ENCODE data around the gene WWC2. TPM values are rescaled to one million over a fixed set of nuclear protein-coding genes. Genes with fewer than 3 reads are reported as not detected.

Gene WWC2
- total RNA-seq, 1 experiment from 2014 or later, result 126 TPM

GRCh38 chr4:183272384-183272783 is 173.3 kb downstream of the WWC2 start:
- TF ChIP-seq, protein P1, sequence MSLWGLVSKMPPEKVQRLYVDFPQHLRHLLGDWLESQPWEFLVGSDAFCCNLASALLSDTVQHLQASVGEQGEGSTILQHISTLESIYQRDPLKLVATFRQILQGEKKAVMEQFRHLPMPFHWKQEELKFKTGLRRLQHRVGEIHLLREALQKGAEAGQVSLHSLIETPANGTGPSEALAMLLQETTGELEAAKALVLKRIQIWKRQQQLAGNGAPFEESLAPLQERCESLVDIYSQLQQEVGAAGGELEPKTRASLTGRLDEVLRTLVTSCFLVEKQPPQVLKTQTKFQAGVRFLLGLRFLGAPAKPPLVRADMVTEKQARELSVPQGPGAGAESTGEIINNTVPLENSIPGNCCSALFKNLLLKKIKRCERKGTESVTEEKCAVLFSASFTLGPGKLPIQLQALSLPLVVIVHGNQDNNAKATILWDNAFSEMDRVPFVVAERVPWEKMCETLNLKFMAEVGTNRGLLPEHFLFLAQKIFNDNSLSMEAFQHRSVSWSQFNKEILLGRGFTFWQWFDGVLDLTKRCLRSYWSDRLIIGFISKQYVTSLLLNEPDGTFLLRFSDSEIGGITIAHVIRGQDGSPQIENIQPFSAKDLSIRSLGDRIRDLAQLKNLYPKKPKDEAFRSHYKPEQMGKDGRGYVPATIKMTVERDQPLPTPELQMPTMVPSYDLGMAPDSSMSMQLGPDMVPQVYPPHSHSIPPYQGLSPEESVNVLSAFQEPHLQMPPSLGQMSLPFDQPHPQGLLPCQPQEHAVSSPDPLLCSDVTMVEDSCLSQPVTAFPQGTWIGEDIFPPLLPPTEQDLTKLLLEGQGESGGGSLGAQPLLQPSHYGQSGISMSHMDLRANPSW (CRISPR knock-in tag; conservative IDR thresholded peaks at IDR 0.05; ENCODE audit: low read depth), result no peak
- TF ChIP-seq, protein P2, sequence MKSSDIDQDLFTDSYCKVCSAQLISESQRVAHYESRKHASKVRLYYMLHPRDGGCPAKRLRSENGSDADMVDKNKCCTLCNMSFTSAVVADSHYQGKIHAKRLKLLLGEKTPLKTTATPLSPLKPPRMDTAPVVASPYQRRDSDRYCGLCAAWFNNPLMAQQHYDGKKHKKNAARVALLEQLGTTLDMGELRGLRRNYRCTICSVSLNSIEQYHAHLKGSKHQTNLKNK (CRISPR knock-in tag; IDR thresholded peaks at IDR 0.05), result no peak
- TF ChIP-seq, protein P3, sequence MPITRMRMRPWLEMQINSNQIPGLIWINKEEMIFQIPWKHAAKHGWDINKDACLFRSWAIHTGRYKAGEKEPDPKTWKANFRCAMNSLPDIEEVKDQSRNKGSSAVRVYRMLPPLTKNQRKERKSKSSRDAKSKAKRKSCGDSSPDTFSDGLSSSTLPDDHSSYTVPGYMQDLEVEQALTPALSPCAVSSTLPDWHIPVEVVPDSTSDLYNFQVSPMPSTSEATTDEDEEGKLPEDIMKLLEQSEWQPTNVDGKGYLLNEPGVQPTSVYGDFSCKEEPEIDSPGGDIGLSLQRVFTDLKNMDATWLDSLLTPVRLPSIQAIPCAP (CRISPR knock-in tag; IDR thresholded peaks at IDR 0.05), result no peak
- TF ChIP-seq ZNF263 (CRISPR knock-in tag; IDR thresholded peaks at IDR 0.05; ENCODE audit: low read depth), result no peak
- TF ChIP-seq CBFB (CRISPR knock-in tag; IDR thresholded peaks at IDR 0.05; ENCODE audit: low read depth), result no peak
- TF ChIP-seq ZBTB21 (CRISPR knock-in tag; IDR thresholded peaks at IDR 0.05; ENCODE audit: borderline replicate concordance), result no peak
- TF ChIP-seq, protein P4, sequence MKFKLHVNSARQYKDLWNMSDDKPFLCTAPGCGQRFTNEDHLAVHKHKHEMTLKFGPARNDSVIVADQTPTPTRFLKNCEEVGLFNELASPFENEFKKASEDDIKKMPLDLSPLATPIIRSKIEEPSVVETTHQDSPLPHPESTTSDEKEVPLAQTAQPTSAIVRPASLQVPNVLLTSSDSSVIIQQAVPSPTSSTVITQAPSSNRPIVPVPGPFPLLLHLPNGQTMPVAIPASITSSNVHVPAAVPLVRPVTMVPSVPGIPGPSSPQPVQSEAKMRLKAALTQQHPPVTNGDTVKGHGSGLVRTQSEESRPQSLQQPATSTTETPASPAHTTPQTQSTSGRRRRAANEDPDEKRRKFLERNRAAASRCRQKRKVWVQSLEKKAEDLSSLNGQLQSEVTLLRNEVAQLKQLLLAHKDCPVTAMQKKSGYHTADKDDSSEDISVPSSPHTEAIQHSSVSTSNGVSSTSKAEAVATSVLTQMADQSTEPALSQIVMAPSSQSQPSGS (CRISPR knock-in tag; IDR thresholded peaks at IDR 0.05; ENCODE audit: borderline replicate concordance, low read depth), result no peak
- no peak for ATAC-seq
- no peak overlapping the region for H3K27ac Mint-ChIP-seq
- H3K4me3 Mint-ChIP-seq, result no peak overlapping the region
- ChIA-PET POLR2A (no interaction called here), CTCF (no interaction called here)
- peaks cover 30% of the 10 kb centered on the region for H3K9me3 Mint-ChIP-seq
- no peak for DNase-seq (ENCODE audit: low spot score)
- no peaks in the 10 kb centered on the region for H3K4me1 Mint-ChIP-seq
- H3K27me3 Mint-ChIP-seq (ENCODE audit: low read depth), result no peaks in the 10 kb centered on the region
- H3K36me3 Mint-ChIP-seq, result peaks cover 84% of the 10 kb centered on the region

DNA sequence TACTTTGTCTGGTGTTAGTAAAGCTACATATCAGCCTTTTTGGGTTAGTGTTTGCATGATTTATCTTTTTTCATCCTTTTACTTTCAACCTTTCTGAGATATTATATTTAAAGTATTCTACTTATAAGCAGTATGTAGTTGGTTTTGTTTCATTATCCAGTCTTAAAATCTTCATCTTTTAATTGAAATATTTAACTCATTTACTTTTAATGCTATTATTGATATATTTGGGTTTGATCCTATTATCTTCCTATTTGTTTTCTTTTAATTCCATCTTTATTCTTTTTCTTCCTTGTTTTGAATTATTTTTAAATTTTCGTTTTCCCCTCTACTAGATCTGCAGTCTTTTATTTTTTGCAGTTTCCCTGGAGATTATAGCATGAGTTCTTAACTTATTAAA is 177.0 kb downstream of the WWC2 start:
- H3K36me3 Mint-ChIP-seq, result peaks cover 64% of the 10 kb centered on the region
- ATAC-seq (no peak), DNase-seq (ENCODE audit: low spot score) (no peak)
- CTCF ChIA-PET, result interaction anchor here (1.2 kb wide), 1 partner anchor 14 kb away, joined by 3 read pairs; no protein-coding TSS in a partner anchor
- no peaks in the 10 kb centered on the region for H3K27me3 Mint-ChIP-seq (ENCODE audit: low read depth)
- POLR2A ChIA-PET, result no interaction called here
- H3K9me3 Mint-ChIP-seq, result peaks cover 30% of the 10 kb centered on the region
- H3K27ac Mint-ChIP-seq, result no peak overlapping the region
- no peak overlapping the region for H3K4me3 Mint-ChIP-seq
- H3K4me1 Mint-ChIP-seq, result no peaks in the 10 kb centered on the region
- TF ChIP-seq ZNF121 (CRISPR knock-in tag; IDR thresholded peaks at IDR 0.05), result no peak
- no peak for TF ChIP-seq ELF4 (CRISPR knock-in tag; IDR thresholded peaks at IDR 0.05; ENCODE audit: low read depth)
- no peak for TF ChIP-seq FOXK1 (CRISPR knock-in tag; IDR thresholded peaks at IDR 0.05)
- no peak for TF ChIP-seq CREB1 (CRISPR knock-in tag; IDR thresholded peaks at IDR 0.05)
- TF ChIP-seq RELA (CRISPR knock-in tag; IDR thresholded peaks at IDR 0.05; ENCODE audit: borderline replicate concordance), result no peak
- no peak for TF ChIP-seq TEAD1 (CRISPR knock-in tag; IDR thresholded peaks at IDR 0.05)
- TF ChIP-seq NR1H2 (CRISPR knock-in tag; IDR thresholded peaks at IDR 0.05), result no peak
- no peak for TF ChIP-seq NFYB (CRISPR knock-in tag; conservative IDR thresholded peaks at IDR 0.05; ENCODE audit: low read depth)
- TF ChIP-seq, protein P2 (CRISPR knock-in tag; IDR thresholded peaks at IDR 0.05), result no peak
- no peak for TF ChIP-seq NR2C2 (CRISPR knock-in tag; IDR thresholded peaks at IDR 0.05)
- TF ChIP-seq, protein P3 (CRISPR knock-in tag; IDR thresholded peaks at IDR 0.05), result no peak
- TF ChIP-seq, protein P5, sequence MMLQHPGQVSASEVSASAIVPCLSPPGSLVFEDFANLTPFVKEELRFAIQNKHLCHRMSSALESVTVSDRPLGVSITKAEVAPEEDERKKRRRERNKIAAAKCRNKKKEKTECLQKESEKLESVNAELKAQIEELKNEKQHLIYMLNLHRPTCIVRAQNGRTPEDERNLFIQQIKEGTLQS (CRISPR knock-in tag; conservative IDR thresholded peaks at IDR 0.05), result no peak
- no peak for TF ChIP-seq HMGXB4 (CRISPR knock-in tag; IDR thresholded peaks at IDR 0.05)
- TF ChIP-seq ZNF219 (CRISPR knock-in tag; IDR thresholded peaks at IDR 0.05; ENCODE audit: borderline replicate concordance), result no peak
- TF ChIP-seq SOX15 (CRISPR knock-in tag; IDR thresholded peaks at IDR 0.05), result no peak
- TF ChIP-seq ZNF512 (CRISPR knock-in tag; IDR thresholded peaks at IDR 0.05; ENCODE audit: borderline replicate concordance), result no peak
- TF ChIP-seq SMAD3 (CRISPR knock-in tag; IDR thresholded peaks at IDR 0.05; ENCODE audit: borderline replicate concordance), result no peak
